HG03025 (cell line): ENCODE measurements around the gene SDF2L1.
A peak's percentile ranks its signal among the peaks of the same experiment; 100 is the strongest.
"Not testable (repeated sequence)": the region's sequence is repeated elsewhere in the genome, so short reads cannot be mapped to it uniquely, and the experiment has no call there.

ENCODE experiments used
- ATAC-seq: cut with Tn5 transposase; IDR thresholded peaks from one replicate; pipeline ENCODE4 v1.9.1; 2021; ENCODE audit warnings: mild to moderate bottlenecking, moderate library complexity; ENCODE audit not compliant: unreplicated experiment, low FRiP score

The SDF2L1 gene

GRCh38 chr22:21635771-21636510, 6.2 kb upstream of the SDF2L1 start:
- ATAC-seq, result no peak

GRCh38 chr22:21636629-21637218, 5.4 kb upstream of the SDF2L1 start:
- ATAC-seq, result no peak

- not testable (repeated sequence) for ATAC-seq
Measured at GRCh38 chr22:21637450-21637849, 4.7 kb upstream of the SDF2L1 start.

GRCh38 chr22:21639359-21639758, 2.7 kb upstream of the SDF2L1 start:
- no peak for ATAC-seq

GRCh38 chr22:21640810-21641209, 1.3 kb upstream of the SDF2L1 start:
- no peak for ATAC-seq

- peak; percentile 1 for ATAC-seq
Measured at GRCh38 chr22:21641417-21641788, 699 bp upstream of the SDF2L1 start.

GRCh38 chr22:21642584-21643448, 714 bp downstream of the SDF2L1 start:
- ATAC-seq, result no peak

GRCh38 chr22:21643533-21644357, 1.6 kb downstream of the SDF2L1 start:
- no peak for ATAC-seq

GRCh38 chr22:21645513-21645912, 3.4 kb downstream of the SDF2L1 start:
- ATAC-seq, result not testable (repeated sequence)

- no peak for ATAC-seq
Measured at GRCh38 chr22:21646608-21647590, 4.8 kb downstream of the SDF2L1 start.

- no peak for ATAC-seq
Measured at GRCh38 chr22:21650280-21650679, 8.2 kb downstream of the SDF2L1 start.

- ATAC-seq, result no peak
Measured at GRCh38 chr22:21650823-21651520, 8.9 kb downstream of the SDF2L1 start.

GRCh38 chr22:21651521-21652009, 9.5 kb downstream of the SDF2L1 start:
- no peak for ATAC-seq

GRCh38 chr22:21652010-21652546, 10.0 kb downstream of the SDF2L1 start:
- peak; percentile 64 for ATAC-seq

GRCh38 chr22:21652547-21653545, 10.7 kb downstream of the SDF2L1 start:
- no peak for ATAC-seq

- ATAC-seq, result no peak
Measured at GRCh38 chr22:21657020-21657359, 14.9 kb downstream of the SDF2L1 start.

GRCh38 chr22:21657360-21658032, 15.4 kb downstream of the SDF2L1 start:
- ATAC-seq, result peak; percentile 38
